ENCODE measurements around the gene CDK14.

The CDK14 gene

DNA sequence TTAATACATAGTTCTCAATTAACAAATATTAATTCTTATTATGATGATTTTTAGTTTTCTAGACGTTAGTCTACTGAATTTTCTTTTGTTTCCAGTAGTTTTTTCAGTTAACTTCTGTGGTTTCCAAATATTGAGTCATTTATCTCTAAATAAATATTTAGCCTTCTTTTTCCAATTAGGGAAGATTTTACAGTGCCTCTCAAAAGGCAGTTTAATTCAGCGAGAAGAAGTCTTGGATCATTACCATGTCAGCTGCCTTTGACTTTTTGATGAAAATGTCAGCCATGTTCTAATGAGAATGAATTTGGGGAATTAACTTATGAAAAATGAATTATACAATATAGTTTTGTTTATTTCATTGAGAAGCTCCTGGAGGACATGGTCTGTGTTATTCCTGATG is 90.0 kb downstream of the CDK14 start:
- DNase-seq (ENCODE audit: low spot score) = no peak

DNA sequence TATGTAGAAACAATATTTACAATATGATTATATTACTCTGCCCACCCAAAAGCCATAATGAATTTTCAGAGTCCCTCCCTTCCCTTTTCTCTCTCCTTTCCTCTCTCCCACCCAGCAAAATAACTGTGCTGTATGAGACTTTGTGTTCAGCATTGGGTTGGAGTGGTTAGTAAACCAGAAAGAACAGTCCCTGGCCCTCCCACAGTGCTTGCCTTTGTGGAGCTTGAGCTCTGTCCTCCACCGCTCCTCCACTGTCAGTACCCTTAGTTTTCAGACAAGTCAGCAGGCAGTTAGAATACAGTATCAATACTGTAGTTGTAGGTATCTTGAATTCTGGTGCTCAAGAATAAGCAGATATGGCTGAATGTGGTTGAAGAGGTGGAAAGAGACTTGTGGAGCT is 92.7 kb downstream of the CDK14 start:
- no peak for DNase-seq (ENCODE audit: low spot score)

DNA sequence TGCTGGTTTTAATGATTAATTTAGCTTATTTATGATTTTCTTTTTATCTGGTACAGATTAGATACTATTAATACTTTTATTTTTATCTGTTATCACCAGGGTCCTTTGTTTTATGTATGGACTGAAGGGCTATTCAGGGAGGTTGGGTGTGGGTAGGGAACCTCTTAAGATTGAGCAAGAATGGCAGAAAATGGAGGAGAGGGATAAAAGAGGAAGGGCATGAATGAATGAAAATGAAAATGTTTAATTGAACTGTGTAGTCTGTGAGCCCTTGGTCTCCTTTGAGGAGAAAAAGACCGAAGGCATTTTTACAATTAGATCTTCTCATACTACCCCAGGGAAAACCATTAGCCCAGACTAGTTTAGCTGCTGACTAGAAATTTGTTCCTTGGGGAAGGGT is 93.1 kb downstream of the CDK14 start:
- DNase-seq (ENCODE audit: low spot score) = no peak

DNA sequence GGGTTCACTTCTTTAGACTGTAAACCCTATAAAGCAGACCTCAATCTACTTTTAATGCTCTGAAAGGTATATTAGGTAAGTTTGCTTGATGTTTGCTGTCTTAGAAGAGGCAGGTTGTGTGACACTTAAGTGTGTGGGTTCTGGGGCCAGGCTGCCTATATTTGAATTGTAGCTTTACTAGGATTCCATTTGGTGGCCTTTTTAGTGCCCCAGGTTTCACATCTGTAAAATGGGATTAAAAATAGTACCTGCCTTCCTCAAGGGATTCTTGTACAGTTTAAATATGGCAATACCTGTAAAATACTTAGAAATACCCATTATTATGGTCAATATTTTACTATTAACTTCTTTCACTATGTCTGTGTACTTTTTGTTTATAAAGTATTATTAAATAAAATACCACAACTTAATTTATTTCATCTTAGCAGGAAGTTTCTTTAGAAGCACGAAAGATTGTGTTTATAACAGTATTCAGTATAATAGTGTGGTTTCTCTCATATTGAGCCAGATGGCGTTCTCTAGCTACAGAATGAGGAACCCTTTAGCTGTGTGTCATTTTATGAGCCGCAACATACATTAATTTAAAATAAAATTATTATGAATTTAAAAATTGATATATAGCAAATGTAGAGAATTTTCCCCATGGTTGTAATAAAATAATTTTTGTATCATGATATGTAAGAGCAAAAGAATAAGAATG is 94.2 kb downstream of the CDK14 start:
- no peak for DNase-seq (ENCODE audit: low spot score)

DNA sequence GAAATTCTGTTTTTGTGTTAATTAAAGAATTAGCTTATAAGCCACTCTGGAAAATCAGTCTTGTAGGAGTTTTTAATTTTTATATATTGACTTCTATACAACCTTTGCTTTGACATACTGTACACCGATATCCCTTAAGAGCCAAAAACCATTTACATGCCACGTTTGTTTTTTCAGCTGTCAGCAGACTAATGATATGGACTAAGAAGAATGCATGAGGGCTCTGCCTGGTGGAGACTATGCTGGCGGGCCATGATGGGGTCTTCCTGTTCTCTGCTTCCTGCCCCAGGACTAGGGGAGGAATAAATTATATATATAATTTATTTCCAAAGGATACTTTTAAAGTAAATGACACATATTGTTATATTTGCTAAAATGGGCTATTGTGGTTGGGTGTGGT is 96.3 kb downstream of the CDK14 start:
- DNase-seq (ENCODE audit: low spot score) = no peak

DNA sequence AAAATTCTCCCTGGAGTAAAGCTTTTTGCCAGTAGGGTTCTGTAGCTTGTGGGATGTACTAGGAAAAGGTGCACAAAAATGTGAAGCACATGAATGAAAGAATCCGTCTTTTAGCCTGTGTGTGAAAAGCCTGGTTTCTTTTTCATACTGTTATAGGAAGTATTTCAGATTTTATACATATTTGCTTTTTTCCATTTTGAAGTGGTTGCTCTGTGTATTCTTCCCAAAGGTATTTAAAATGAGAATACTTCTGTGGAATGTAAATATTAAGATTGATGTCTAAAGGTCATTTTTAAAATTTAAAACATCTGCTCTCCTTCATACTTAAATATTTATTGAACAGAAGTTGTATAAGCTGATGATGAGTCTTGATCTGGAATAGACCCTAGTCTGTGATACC is 96.8 kb downstream of the CDK14 start:
- no peak for DNase-seq (ENCODE audit: low spot score)

DNA sequence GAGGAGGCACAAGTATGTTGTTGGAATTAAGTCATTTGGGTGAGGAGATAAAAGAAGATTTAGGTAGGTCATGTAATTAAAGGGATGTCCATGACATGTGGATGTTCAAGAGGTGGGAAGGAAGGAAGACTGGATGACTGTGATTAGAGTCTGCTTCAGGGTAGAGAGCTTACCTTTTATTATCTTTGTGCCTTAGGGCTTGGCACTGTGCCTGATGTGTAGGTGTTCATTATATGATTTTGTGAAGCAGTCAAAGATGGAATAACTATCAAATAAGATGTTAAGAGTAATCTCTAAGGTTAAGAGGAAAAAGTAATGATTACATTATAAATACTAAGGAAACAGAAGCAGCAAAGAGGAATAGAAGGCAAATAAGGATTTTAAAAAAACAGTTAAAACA is 97.8 kb downstream of the CDK14 start:
- DNase-seq (ENCODE audit: low spot score) = no peak

DNA sequence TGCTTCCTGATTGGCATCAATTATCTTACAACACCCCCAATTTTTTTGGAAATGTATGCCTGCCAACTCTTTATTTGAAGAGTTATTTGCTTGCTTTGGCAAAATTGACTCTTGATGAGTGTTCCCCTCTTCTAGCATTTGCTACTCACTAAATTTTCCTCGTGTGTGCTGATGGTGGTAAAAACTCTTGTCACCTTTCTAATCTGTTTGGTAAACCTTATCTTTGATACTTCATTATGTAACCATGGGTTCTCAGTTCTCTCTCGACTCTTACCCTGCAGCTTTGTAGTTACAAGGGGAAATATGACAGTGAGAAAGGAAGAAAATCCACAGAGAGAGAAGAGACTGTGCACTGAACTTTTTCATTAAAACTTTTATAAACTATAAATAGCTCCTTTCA is 102.5 kb downstream of the CDK14 start:
- no peak for DNase-seq (ENCODE audit: low spot score)

DNA sequence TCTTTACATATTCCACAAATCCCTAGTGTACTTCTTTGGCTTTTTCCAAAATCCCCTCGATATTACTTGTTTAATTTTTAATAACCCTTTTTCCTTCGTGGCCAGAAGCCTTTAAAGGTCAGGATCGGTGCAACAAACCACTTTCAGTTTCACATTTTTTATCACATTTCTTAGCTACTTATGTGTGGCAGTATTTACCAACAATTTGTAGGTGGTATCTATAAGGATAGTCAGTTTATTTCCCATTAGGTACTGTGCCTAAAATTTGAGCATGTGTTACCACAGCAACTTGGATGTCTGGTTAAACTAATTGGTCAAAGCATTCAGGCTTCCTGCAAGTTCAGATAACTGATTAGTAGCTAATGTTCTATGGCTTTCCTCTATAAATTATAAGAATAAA is 104.9 kb downstream of the CDK14 start:
- DNase-seq (ENCODE audit: low spot score) = no peak

DNA sequence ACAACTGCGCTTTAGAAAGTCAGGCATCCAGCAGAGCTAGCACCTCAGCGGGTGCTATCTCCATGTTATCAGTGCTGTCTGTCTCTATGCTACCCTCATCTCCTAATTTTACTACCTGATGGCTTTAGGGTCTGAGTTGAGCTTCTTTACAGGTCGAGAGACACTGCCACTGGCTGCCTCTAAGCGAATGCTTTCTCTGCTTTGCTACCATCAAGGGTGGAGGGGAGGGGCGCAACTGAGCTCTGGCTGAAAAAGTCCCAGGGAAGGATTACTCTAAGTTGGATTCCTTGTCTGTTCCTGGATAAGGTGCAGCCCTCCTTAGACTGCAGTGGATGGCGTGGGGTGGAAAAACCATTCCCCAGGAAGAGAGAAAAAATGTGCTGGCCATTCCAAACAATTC is 105.7 kb downstream of the CDK14 start:
- no peak for DNase-seq (ENCODE audit: low spot score)

DNA sequence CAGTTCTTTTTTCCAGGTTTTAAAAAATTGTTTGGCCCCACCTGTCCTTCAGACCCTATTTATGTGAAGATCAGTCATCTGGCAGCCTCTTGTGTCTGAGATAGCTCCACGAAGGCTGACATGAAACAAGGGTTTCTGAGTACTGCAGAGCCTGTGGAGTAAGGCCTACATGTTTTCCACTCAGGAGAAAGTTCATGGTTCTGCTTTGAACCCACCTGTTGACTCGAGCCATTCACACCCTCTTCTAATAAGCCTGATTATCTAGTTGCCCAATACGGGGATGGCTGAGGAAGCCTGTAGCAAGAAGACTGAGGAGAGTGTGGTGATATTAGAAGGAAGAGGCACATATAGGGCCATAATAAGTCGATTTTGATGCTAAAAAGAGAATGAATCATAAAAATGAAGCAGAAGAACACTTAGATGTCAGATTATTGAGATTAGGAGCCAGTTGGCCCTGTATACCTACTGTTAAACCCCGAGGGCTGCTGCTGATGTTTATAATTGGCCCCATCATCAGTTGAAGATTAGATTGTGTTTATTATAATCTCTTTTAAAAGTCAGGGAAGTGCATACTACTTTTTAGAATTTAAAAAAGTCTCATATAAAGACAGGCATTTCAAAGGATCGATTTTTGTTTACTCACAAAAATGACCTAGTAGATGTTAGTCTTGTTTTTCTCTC is 109.4 kb downstream of the CDK14 start:
- no peak for DNase-seq (ENCODE audit: low spot score)

DNA sequence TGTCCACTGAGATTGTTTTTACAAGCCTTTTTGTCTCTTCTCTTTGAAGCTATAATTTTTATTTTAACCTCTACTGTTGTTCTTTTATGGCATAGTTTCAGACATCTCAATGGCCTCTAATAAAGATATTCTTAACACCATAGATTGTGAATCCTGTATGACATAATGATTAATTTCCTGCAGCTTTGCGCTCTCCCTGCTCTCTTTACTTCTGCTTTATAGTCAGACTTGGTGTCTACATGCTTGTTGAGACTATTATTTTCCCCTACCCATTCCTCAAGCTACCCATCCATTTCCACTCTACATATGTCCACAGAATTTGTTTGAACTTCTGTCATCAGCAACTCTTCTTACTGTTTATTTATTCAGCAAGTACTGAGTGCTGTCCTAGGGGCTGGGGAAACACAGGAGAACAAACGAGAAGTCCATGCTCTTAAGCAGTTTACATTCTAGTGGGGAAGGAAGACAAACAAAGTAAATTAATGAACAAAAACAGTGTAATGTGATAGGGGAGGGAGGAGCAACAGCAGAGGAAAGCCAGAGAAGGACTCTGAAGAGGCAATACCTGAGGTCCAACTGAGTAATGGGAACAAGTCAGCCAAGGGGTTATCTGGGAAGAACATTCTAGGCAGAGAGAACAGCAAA is 110.1 kb downstream of the CDK14 start:
- DNase-seq (ENCODE audit: low spot score) = no peak

DNA sequence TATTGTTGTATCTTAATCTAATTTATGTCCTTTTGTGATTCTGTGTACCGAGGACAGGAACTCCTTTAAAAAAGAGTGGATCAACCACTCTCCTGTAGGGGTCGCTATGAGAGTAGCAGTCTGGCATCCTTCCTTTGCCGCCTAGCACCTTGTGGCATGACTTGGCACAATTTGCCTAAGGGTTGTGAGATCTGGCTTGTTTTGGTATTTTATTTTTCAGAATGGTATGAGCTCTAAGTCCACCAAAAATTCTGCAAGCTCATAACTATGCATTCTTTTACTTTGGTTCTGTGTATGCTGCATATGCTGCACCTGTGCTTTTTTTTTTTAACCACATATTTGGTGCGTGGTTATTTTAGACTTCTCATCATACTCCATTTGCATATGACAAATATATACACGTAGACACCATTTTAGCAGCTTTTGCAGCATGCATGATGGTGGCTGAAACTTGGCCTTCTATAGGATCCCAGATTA is 112.8 kb downstream of the CDK14 start:
- DNase-seq (ENCODE audit: low spot score) = no peak

DNA sequence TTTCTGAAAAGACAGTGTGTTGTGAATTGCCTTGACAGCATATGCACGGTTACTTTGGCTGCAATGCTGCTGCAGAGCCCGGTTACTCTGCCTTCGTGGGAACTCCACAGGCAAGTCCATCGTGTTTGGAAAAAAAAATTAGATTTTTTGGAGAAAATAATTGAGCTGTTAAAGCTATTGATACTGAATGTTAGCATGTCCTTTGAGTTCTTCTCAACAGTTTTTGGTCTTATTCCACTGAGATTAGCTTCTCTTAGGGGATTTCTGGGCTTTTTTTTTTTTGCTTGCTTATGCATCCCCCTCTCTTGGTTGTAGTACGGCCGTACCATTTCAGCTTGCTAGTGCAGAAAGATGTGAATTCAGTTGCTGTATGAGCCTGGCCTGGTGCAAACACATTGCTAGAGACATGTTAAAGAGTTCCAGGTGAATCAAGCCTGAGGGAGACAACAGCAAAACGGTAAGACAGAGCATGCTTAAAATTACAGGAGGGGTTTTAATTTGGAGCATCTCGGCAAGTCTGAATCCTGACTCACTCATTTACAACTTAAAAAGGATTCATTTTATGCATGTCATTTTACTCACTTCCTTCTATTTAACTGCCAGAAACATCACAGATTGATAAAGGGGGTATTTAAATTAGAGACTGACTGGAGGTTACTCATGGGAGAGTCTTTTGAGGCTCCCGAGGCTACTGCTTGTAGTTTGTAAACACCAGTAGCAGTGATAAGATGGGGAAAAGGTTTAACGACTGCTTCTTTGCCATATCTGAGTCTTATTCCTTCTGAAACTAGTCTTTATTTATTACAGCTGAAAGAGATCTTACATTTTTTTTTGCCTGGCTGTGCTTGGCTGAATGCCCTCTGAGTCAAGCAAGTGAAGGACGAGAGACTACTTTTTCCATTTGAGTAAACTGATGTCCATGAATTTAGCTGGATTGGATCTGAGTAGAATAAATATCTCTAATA is 113.7 kb downstream of the CDK14 start:
- DNase-seq (ENCODE audit: low spot score) = no peak

DNA sequence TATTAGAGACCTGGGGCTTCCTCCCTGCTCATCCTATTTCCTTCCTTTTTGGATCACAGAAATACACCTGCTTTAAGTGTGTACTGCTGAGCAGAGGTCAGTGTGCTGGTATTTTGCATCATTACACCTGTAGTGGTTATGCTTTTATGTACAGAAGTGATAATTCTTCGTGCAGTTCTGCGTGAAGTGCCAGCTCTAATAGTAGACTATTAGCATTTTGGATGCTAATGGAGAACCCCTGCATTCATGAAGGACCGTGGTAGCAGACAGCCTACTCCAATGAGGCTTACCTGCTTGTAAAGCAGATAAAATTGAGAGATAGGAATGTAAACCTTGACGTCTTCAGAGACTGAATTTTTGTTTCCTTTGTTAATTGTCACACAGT is 114.3 kb downstream of the CDK14 start:
- DNase-seq (ENCODE audit: low spot score) = no peak

DNA sequence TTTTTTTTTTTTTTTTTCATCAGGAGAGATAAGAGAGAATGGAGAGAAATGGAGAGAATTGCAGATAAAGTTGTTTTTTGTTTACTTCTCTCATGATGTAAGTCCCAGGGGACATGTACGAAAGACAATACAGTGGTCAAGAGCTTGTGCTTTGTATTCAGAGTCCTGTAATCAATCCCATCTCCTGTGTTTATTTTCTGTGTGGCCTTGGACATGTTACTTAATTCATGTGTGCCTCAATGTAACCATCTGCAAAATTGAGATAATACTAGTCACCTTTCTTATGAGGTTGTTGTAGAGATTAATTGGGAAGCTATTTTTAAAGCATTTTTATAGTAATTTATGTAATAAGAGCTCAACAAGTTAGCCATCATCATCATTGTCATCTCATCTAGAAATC is 117.5 kb downstream of the CDK14 start:
- DNase-seq (ENCODE audit: low spot score) = no peak

DNA sequence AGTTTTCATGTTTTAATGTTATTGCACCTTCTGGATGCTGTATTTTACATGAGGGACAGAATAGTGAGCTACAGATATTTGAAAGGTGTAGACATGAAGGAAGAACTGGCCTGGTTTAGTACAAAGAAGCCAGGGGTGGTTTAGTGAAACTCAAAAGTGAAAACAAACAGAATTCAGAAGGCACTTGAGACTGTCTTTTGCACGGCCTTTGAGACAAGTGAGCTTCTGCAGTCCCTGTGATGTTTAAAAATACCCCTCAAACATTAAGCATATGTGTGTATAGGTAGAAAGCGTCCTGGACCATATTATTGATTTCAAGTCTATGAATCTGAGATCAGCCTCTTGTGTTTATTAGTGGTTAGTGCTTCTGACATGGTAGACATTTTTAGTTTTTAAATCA is 118.9 kb downstream of the CDK14 start:
- DNase-seq (ENCODE audit: low spot score) = no peak

DNA sequence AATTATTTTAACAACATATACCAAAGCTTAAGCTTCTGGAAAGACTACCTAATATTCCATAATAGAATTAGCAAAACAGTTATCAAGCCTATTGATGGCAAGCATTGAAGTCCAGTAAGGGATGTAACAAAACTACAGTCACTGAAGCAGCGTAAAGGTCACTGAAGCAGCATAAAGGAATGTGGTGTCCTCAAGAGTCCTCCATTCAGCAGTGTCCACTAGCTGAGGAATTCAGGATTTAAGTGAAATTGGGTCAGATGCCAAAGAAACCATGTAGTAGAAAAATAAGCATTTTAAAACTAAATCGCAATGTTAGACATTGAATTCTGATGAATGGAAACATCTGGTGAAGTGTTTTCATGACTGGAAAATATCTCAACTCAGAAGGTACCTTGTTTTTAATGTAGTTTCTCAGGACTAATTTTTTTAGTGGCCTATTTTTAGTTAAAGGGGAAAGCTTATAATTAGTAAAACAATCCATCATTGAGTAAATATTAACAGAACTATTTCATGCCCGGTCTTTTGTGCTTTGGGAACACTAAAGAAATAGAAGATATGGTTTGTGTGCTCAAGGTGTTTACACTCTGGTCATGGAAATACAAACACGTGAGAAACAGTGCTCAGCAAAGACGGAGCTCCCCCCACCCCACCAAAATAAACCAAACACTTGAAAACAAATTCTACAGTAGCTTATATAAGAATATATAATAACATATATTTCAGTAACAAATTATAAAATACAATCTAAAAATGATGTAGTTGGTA is 121.4 kb downstream of the CDK14 start:
- no peak for DNase-seq (ENCODE audit: low spot score)

DNA sequence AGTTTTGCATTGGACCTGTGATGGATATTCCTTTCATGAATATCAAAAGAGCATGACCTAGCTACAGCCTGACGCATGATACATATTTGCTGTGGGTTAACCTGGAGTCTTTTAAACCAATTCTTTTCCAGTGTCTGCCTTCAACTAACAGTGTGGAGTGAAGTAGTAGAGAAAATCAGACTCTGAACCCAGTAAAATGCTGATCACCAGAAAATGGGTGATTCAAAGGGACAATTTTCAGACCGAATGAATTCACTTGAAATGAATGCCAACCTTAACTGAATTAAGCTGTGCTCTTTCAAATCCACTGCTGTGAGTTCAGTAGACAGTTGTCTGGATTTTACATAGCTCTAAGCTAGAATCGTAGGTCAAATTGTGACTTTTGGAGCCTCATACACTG is 123.0 kb downstream of the CDK14 start:
- no peak for DNase-seq (ENCODE audit: low spot score)

DNA sequence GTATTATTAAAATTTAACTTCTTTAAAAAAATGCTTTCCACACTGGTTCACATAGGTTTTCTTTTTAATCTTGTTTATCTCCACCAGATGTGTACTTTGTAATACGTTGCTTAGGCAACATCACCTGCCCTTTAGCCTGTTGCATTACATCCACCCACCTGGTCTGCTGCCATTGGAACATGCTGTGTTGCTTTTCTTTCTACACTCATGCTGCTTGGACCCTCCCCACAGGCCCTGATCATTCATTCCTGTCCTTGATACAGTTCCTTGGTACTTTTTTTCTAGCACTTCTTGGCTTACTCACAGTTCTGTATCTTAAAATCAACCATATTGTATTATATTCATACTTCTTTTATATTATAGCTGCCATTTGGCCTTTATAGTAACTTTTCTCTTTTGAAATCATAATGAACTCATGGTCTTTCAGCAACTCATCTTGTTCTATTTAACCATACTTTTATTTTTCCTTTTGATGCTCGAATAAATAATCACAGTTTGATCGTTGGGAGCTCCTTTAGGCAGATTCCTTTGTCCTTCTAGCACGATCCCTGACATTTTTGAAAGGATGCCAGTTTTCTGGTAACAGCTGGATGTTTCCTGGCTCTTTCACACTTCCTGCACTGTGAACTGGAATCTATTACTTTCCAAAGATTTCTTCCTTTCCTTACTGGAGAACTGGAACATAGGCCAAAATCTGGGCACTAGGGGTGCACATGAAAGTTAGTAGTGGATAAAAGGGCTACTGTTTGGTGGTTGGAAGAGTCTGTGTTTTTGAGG is 125.1 kb downstream of the CDK14 start:
- no peak for DNase-seq (ENCODE audit: low spot score)
